Adrenal gland (tissue), 12 donors: ENCODE data around the gene TP53INP2. TPM values are rescaled to one million over a fixed set of nuclear protein-coding genes. Genes with fewer than 3 reads are reported as not detected.
"Not testable (repeated sequence)": the region's sequence is repeated elsewhere in the genome, so short reads cannot be mapped to it uniquely, and the experiment has no call there.

Source experiments
- DNase-seq, 7 donors: peaks; one replicate each; pipeline ENCODE4 v3.0.0-alpha.2; 2019 to 2020
- H3K27ac ChIP-seq, 5 donors: fragments of 200-600 bp; sonication (generic) in 4 of 5; 1 replicate in 3 of 5; 2 replicates in 2 of 5; pipeline versions ENCODE4 v1.5.1 to v1.8.0; 2016 to 2020; ENCODE audit warnings: mild to moderate bottlenecking in 1 of 5
- H3K27me3 ChIP-seq: fragments of 200-600 bp; 2 replicates; pipeline ENCODE4 v1.8.0; 2021
- H3K36me3 ChIP-seq, 2 donors: fragments of 200-600 bp; replicated peaks in 1 of 2; 1 replicate in 1 of 2; 2 replicates in 1 of 2; pipeline versions ENCODE4 v1.5.1 to v1.8.0; 2018 to 2022
- H3K4me1 ChIP-seq, 2 donors: fragments of 200-600 bp; replicated peaks in 1 of 2; 1 replicate in 1 of 2; 2 replicates in 1 of 2; pipeline versions ENCODE4 v1.5.1 to v1.8.0; 2018 to 2021
- H3K4me3 ChIP-seq, 4 donors: fragments of 200-600 bp; sonication (generic) in 3 of 4; one replicate each; pipeline ENCODE4 v1.5.1; 2016 to 2018
- H3K9me3 ChIP-seq, 3 donors: fragments of 200-600 bp; sonication (generic) in 1 of 3; replicated peaks in 1 of 3; 1 replicate in 2 of 3; 2 replicates in 1 of 3; pipeline versions ENCODE4 v1.5.1 to v1.8.0; 2016 to 2021
- CTCF ChIP-seq, 6 experiments: fragments of 450-650 bp in 4 of 6; fragments of 200-600 bp in 2 of 6; sonication (generic) in 1 of 6; IDR thresholded peaks; 1 replicate in 5 of 6; 2 replicates in 1 of 6; pipeline versions ENCODE4 v1.5.1 to v1.8.0; 2016 to 2021; ENCODE audit warnings: antibody characterized with exemption in 6 of 6, mild to moderate bottlenecking in 2 of 6, moderate library complexity in 1 of 6
- POLR2A ChIP-seq, 2 donors: fragments of 450-650 bp; IDR thresholded peaks; one replicate each; pipeline ENCODE4 v1.6.1; 2017; ENCODE audit warnings: antibody characterized with exemption in 2 of 2, mild to moderate bottlenecking in 2 of 2, moderate library complexity in 1 of 2
- WGBS, 4 donors: extraction: QIAGEN DNeasy Blood & Tissue Kit in 2 of 4; methylation state at CpG; one replicate each; pipeline versions ENCODE4 v1.1.5 to v1.1.7; 2013 to 2017; 5-methylcytosine and 5-hydroxymethylcytosine counted together
- intact Hi-C, 2 donors: fragments of 100-400 bp; cut with DNase I; formaldehyde crosslinking; loops; one replicate each; pipeline versions ENCODE4 v1.14.1 to v1.15.0; 2022 to 2023
- polyA plus RNA-seq, 3 donors: library from polyadenylated mRNA; stranded (reverse); fragments of 200-250 nt in 2 of 3; fragments of 350-450 nt in 1 of 3; fragmentation: Illumina TruSeq in 1 of 3; extraction: RNeasy Lipid Tissue Mini Kit (QIAGEN cat#74804) in 1 of 3; gene quantifications; one replicate each; pipeline ENCODE4 v1.2.3, GENCODE V29; 2013 to 2014
- total RNA-seq, 9 donors: library from RNA; depleted of rRNA in 4 of 9; stranded (reverse); fragments of >200 nt in 4 of 9; fragments of 120-200 nt in 1 of 9; fragmentation: NEBNext Ultra II Directional in 1 of 9; extraction: Animal tissue kit (Norgen Biotek cat#: 25700) in 1 of 9; gene quantifications; one replicate each; pipeline versions ENCODE4 v1.1.0 to v1.2.4, GENCODE V29; 2013 to 2023
- donor health status: healthy with polysubstance abuse.
- donor health status: Bipolar disorder and iron deficiency.
- donor health status: DM: yes; HTN: yes; CAD: no.
- donor health status: DM: no; HTN: no; CAD: no.
- donor health status: DM: no; HTN: no; CAD: no.
- donor health status: DM: yes; HTN: yes; CAD: no.

TP53INP2 gene
- total and polyA plus RNA-seq, 12 donors: 9.4 to 74.5 (median 18.7) TPM

GRCh38 chr20:34716921-34717229 is 12.7 kb downstream of the TP53INP2 start:
- 91 to 100% (median 100%) methylated on average over 2 of the region's 2 CpGs for WGBS, 4 donors
- H3K4me3 ChIP-seq: no peak overlapping the region
- DNase-seq: no peak
- no peak for TF ChIP-seq CTCF (IDR thresholded peaks at IDR 0.05)
- TF ChIP-seq POLR2A (IDR thresholded peaks at IDR 0.05): no peak
- no peaks in the 10 kb centered on the region for H3K9me3 ChIP-seq
- H3K4me1 ChIP-seq: peaks cover 14 to 17% of the 10 kb centered on the region in 2 donors
- no peak overlapping the region for H3K27ac ChIP-seq
- intact Hi-C loops: no loop called here
- H3K36me3 ChIP-seq: peaks cover 0 to 10% of the 10 kb centered on the region in 2 donors
- H3K27me3 ChIP-seq: no peaks in the 10 kb centered on the region

GRCh38 chr20:34717230-34718095 is 13.3 kb downstream of the TP53INP2 start:
- H3K36me3 ChIP-seq: peaks cover 0 to 12% of the 10 kb centered on the region in 2 donors
- 86 to 91% (median 86%) methylated on average over 9 of the region's 9 CpGs for WGBS, 4 donors
- no peak overlapping the region for H3K4me3 ChIP-seq
- TF ChIP-seq CTCF (IDR thresholded peaks at IDR 0.05) (no peak), POLR2A (IDR thresholded peaks at IDR 0.05) (no peak)
- H3K4me1 ChIP-seq: peaks cover 14% of the 10 kb centered on the region in 2 donors
- H3K27ac ChIP-seq: no peak overlapping the region
- no peak for DNase-seq
- no peaks in the 10 kb centered on the region for H3K9me3 ChIP-seq
- H3K27me3 ChIP-seq: no peaks in the 10 kb centered on the region
- intact Hi-C loops: no loop called here

GRCh38 chr20:34719242-34720017 is 15.3 kb downstream of the TP53INP2 start:
- H3K9me3 ChIP-seq, DNase-seq, H3K4me3 ChIP-seq, H3K27me3 ChIP-seq, intact Hi-C loops, H3K27ac ChIP-seq, H3K4me1 ChIP-seq: not testable (repeated sequence)
- H3K36me3 ChIP-seq: peaks cover 0 to 26% of the 10 kb centered on the region in 2 donors
- 83 to 89% (median 88%) methylated on average over 13 of the region's 13 CpGs for WGBS, 4 donors

GRCh38 chr20:34720266-34720665 is 16.1 kb downstream of the TP53INP2 start:
- no peaks in the 10 kb centered on the region for H3K4me1 ChIP-seq
- H3K9me3 ChIP-seq: no peaks in the 10 kb centered on the region
- intact Hi-C loops: no loop called here
- TF ChIP-seq CTCF (IDR thresholded peaks at IDR 0.05) (no peak), POLR2A (IDR thresholded peaks at IDR 0.05) (no peak)
- DNase-seq: peak in 5 of 7 donors; percentile 52 to 72 (median 61)
- H3K36me3 ChIP-seq: peaks cover 0 to 30% of the 10 kb centered on the region in 2 donors
- H3K27ac ChIP-seq: peak overlapping the region in 1 of 5 donors; percentile 1
- H3K27me3 ChIP-seq: no peaks in the 10 kb centered on the region
- 29 to 47% (median 38%) methylated on average over 2 of the region's 2 CpGs for WGBS, 4 donors
- H3K4me3 ChIP-seq: no peak overlapping the region

- H3K4me3 ChIP-seq, DNase-seq, H3K27ac ChIP-seq, H3K9me3 ChIP-seq, H3K4me1 ChIP-seq, H3K27me3 ChIP-seq, intact Hi-C loops: not testable (repeated sequence)
- peaks cover 0 to 47% of the 10 kb centered on the region in 2 donors for H3K36me3 ChIP-seq
- 80 to 92% (median 84%) methylated on average over 3 of the region's 3 CpGs for WGBS, 4 donors
Measured at GRCh38 chr20:34722560-34722959, 18.4 kb downstream of the TP53INP2 start.
